HEK293 (cell line): Measurements from ENCODE around the gene FAM120A.
A peak's percentile ranks its signal among the peaks of the same experiment; 100 is the strongest.

Experiments used
- FEZF1 ChIP-seq: fragments of 450-650 bp; formaldehyde crosslinking; IDR thresholded peaks from 2 replicates; pipeline ENCODE4 v1.5.1; 2016; ENCODE audit warnings: missing biosample characterization, missing genetic modification characterization
- KLF16 ChIP-seq: fragments of 450-650 bp; formaldehyde crosslinking; IDR thresholded peaks from 2 replicates; pipeline ENCODE4 v1.5.1; 2017; ENCODE audit warnings: missing biosample characterization, missing genetic modification characterization
- KLF17 ChIP-seq: fragments of 450-650 bp; formaldehyde crosslinking; IDR thresholded peaks from 2 replicates; pipeline ENCODE4 v1.5.1; 2016; ENCODE audit warnings: missing biosample characterization, missing genetic modification characterization
- SCRT1 ChIP-seq: fragments of 450-650 bp; formaldehyde crosslinking; IDR thresholded peaks from 2 replicates; pipeline ENCODE4 v1.5.1; 2016; ENCODE audit warnings: missing biosample characterization, missing genetic modification characterization, borderline replicate concordance
- SP7 ChIP-seq: fragments of 450-650 bp; formaldehyde crosslinking; IDR thresholded peaks from 2 replicates; pipeline ENCODE4 v1.5.1; 2016; ENCODE audit warnings: missing biosample characterization, missing genetic modification characterization
- ZBTB21 ChIP-seq: fragments of 450-650 bp; formaldehyde crosslinking; IDR thresholded peaks from 2 replicates; pipeline ENCODE4 v1.5.1; 2017; ENCODE audit warnings: missing biosample characterization, missing genetic modification characterization
- ZBTB26 ChIP-seq: fragments of 450-650 bp; formaldehyde crosslinking; optimal IDR thresholded peaks from 2 replicates; pipeline ENCODE3; 2016; ENCODE audit warnings: missing biosample characterization, mild to moderate bottlenecking, missing genetic modification characterization
- ZBTB44 ChIP-seq: fragments of 450-650 bp; IDR thresholded peaks from 2 replicates; pipeline ENCODE4 v1.5.1; 2018; ENCODE audit warnings: missing biosample characterization, mild to moderate bottlenecking, missing genetic modification characterization
- ZNF133 ChIP-seq: fragments of 450-650 bp; formaldehyde crosslinking; IDR thresholded peaks from 2 replicates; pipeline ENCODE4 v1.5.1; 2016; ENCODE audit warnings: missing biosample characterization, missing genetic modification characterization
- ZNF16 ChIP-seq: fragments of 450-650 bp; formaldehyde crosslinking; IDR thresholded peaks from 2 replicates; pipeline ENCODE4 v1.5.1; 2016; ENCODE audit warnings: low read depth, missing biosample characterization, missing genetic modification characterization
- ZNF174 ChIP-seq: fragments of 450-650 bp; formaldehyde crosslinking; IDR thresholded peaks from 2 replicates; pipeline ENCODE4 v1.5.0; 2017; ENCODE audit warnings: missing biosample characterization, mild to moderate bottlenecking, missing genetic modification characterization
- ZNF19 ChIP-seq: fragments of 450-650 bp; formaldehyde crosslinking; IDR thresholded peaks from 2 replicates; pipeline ENCODE4; 2016; ENCODE audit warnings: missing biosample characterization, missing genetic modification characterization, low read depth
- ZNF211 ChIP-seq: fragments of 450-650 bp; formaldehyde crosslinking; IDR thresholded peaks from 2 replicates; pipeline ENCODE4 v1.5.1; 2016; ENCODE audit warnings: low read depth, missing biosample characterization, missing genetic modification characterization
- ZNF223 ChIP-seq: fragments of 450-650 bp; formaldehyde crosslinking; IDR thresholded peaks from 2 replicates; pipeline ENCODE4 v1.5.1; 2016; ENCODE audit warnings: missing biosample characterization, missing genetic modification characterization
- ZNF248 ChIP-seq: fragments of 450-650 bp; formaldehyde crosslinking; IDR thresholded peaks from 2 replicates; pipeline ENCODE4 v1.5.1; 2017; ENCODE audit warnings: missing biosample characterization, missing genetic modification characterization
- ZNF26 ChIP-seq: fragments of 450-650 bp; formaldehyde crosslinking; IDR thresholded peaks from 2 replicates; pipeline ENCODE4 v1.5.1; 2016; ENCODE audit warnings: missing biosample characterization, missing genetic modification characterization
- ZNF311 ChIP-seq: fragments of 450-650 bp; formaldehyde crosslinking; IDR thresholded peaks from 2 replicates; pipeline ENCODE4 v1.5.1; 2017; ENCODE audit warnings: missing biosample characterization, missing genetic modification characterization, borderline replicate concordance
- ZNF341 ChIP-seq: fragments of 450-650 bp; formaldehyde crosslinking; IDR thresholded peaks from 2 replicates; pipeline ENCODE4; 2016; ENCODE audit warnings: low read depth, missing biosample characterization, missing genetic modification characterization
- ZNF426 ChIP-seq: fragments of 450-650 bp; formaldehyde crosslinking; IDR thresholded peaks from 2 replicates; pipeline ENCODE4 v1.5.1; 2017; ENCODE audit warnings: missing biosample characterization, missing genetic modification characterization, mild to moderate bottlenecking, inconsistent platforms, moderate library complexity
- ZNF433 ChIP-seq: fragments of 450-650 bp; formaldehyde crosslinking; IDR thresholded peaks from 2 replicates; pipeline ENCODE4 v1.5.1; 2016; ENCODE audit warnings: missing biosample characterization, missing genetic modification characterization, low read depth
- ZNF449 ChIP-seq: fragments of 450-650 bp; formaldehyde crosslinking; IDR thresholded peaks from 2 replicates; pipeline ENCODE4 v1.5.1; 2017; ENCODE audit warnings: missing biosample characterization, mild to moderate bottlenecking, missing genetic modification characterization, moderate library complexity
- ZNF488 ChIP-seq: fragments of 450-650 bp; formaldehyde crosslinking; IDR thresholded peaks from 2 replicates; pipeline ENCODE4 v1.5.1; 2016; ENCODE audit warnings: missing biosample characterization, missing genetic modification characterization
- ZNF514 ChIP-seq: fragments of 450-650 bp; formaldehyde crosslinking; IDR thresholded peaks from 2 replicates; pipeline ENCODE4 v1.5.1; 2016; ENCODE audit warnings: missing biosample characterization, missing genetic modification characterization
- ZNF610 ChIP-seq: fragments of 450-650 bp; formaldehyde crosslinking; IDR thresholded peaks from 2 replicates; pipeline ENCODE4 v1.5.1; 2016; ENCODE audit warnings: missing biosample characterization, missing genetic modification characterization, borderline replicate concordance
- ZNF621 ChIP-seq: fragments of 450-650 bp; formaldehyde crosslinking; IDR thresholded peaks from 2 replicates; pipeline ENCODE4 v1.5.1; 2017; ENCODE audit warnings: missing biosample characterization, missing genetic modification characterization
- ZNF629 ChIP-seq: fragments of 450-650 bp; formaldehyde crosslinking; IDR thresholded peaks from 2 replicates; pipeline ENCODE4 v1.5.1; 2017; ENCODE audit warnings: missing biosample characterization, missing genetic modification characterization
- ZNF660 ChIP-seq: fragments of 450-650 bp; IDR thresholded peaks from 2 replicates; pipeline ENCODE4 v1.5.1; 2018; ENCODE audit warnings: missing biosample characterization, mild to moderate bottlenecking, missing genetic modification characterization
- ZNF707 ChIP-seq: fragments of 450-650 bp; formaldehyde crosslinking; IDR thresholded peaks from 2 replicates; pipeline ENCODE4 v1.5.1; 2016; ENCODE audit warnings: missing biosample characterization, missing genetic modification characterization
- ZNF76 ChIP-seq: fragments of 450-650 bp; formaldehyde crosslinking; IDR thresholded peaks from 2 replicates; pipeline ENCODE4; 2016; ENCODE audit warnings: low read depth, missing biosample characterization, missing genetic modification characterization, borderline replicate concordance
- ZNF785 ChIP-seq: fragments of 450-650 bp; formaldehyde crosslinking; IDR thresholded peaks from 2 replicates; pipeline ENCODE4 v1.5.1; 2016; ENCODE audit warnings: missing biosample characterization, missing genetic modification characterization
- ZSCAN18 ChIP-seq: fragments of 450-650 bp; formaldehyde crosslinking; IDR thresholded peaks from 2 replicates; pipeline ENCODE4 v1.5.1; 2016; ENCODE audit warnings: missing biosample characterization, missing genetic modification characterization

The FAM120A gene

GRCh38 chr9:93453047-93453914, 1.8 kb downstream of the FAM120A start, which contains the start of gene FAM120AOS (continued):
- TF ChIP-seq ZNF16 (no peak), ZNF341 (peak; percentile 95), ZNF488 (no peak), ZNF433 (no peak), ZNF449 (no peak), ZNF76 (no peak), ZNF785 (tag by site-specific recombination) (no peak), ZNF211 (no peak), SCRT1 (no peak), SP7 (no peak), FEZF1 (tag by site-specific recombination) (peak; percentile 55), ZNF707 (no peak), ZNF248 (tag by site-specific recombination) (no peak), ZNF133 (no peak), ZNF621 (tag by site-specific recombination) (no peak), ZNF174 (no peak), ZNF660 (tag by site-specific recombination) (peak; percentile 63; the same call in 1 of the 2 replicates), ZNF19 (no peak), ZNF223 (no peak), KLF16 (no peak), ZNF610 (no peak), KLF17 (no peak), ZBTB26 (no peak), ZNF514 (tag by site-specific recombination) (no peak), ZNF629 (no peak), ZNF26 (no peak), ZNF426 (tag by site-specific recombination) (no peak), ZBTB21 (tag by site-specific recombination) (no peak), ZSCAN18 (tag by site-specific recombination) (no peak), ZBTB44 (no peak; the same call in 1 of the 2 replicates), ZNF311 (no peak)
